Testis (tissue), 3 donors: ENCODE measurements around the gene HSPA9. TPM values are rescaled to one million over a fixed set of nuclear protein-coding genes. Genes with fewer than 3 reads are reported as not detected.
A peak's percentile ranks its signal among the peaks of the same experiment; 100 is the strongest.

ENCODE experiments used
- DNase-seq: peaks from one replicate; pipeline ENCODE4 v3.0.0-alpha.2; 2019
- H3K27ac ChIP-seq, 2 donors: fragments of 200-600 bp; sonication (generic); one replicate each; pipeline ENCODE4 v1.5.1; 2019
- H3K27me3 ChIP-seq: fragments of 200-600 bp; sonication (generic); one replicate; pipeline ENCODE4 v1.5.1; 2019
- H3K36me3 ChIP-seq: fragments of 200-600 bp; sonication (generic); one replicate; pipeline ENCODE4 v1.5.1; 2017; ENCODE audit warnings: low read depth; ENCODE audit errors: missing control alignments
- H3K4me1 ChIP-seq: fragments of 200-600 bp; sonication (generic); one replicate; pipeline ENCODE4 v1.5.1; 2019
- H3K4me3 ChIP-seq, 2 donors: fragments of 200-600 bp; sonication (generic); one replicate each; pipeline ENCODE4 v1.5.1; 2017 to 2019
- H3K9me3 ChIP-seq: fragments of 200-600 bp; sonication (generic); one replicate; pipeline ENCODE4 v1.5.1; 2017
- POLR2A ChIP-seq: fragments of 450-650 bp; IDR thresholded peaks from one replicate; pipeline ENCODE4 v1.6.1; 2017; ENCODE audit warnings: antibody characterized with exemption, mild to moderate bottlenecking, moderate library complexity
- WGBS, 2 donors: methylation state at CpG; one replicate each; pipeline ENCODE4 v1.1.5; 2018; 5-methylcytosine and 5-hydroxymethylcytosine counted together
- intact Hi-C: fragments of 100-400 bp; cut with DNase I; formaldehyde crosslinking; loops from one replicate; pipeline ENCODE4 v1.15.1; 2023; ENCODE audit warnings: low total_unique reads
- polyA plus RNA-seq: library from polyadenylated mRNA; stranded (reverse); fragments of 350-450 nt; fragmentation: Illumina TruSeq; extraction: RNeasy Lipid Tissue Mini Kit (QIAGEN cat#74804); gene quantifications from one replicate; pipeline ENCODE4 v1.2.3, GENCODE V29; 2014; ENCODE audit warnings: low read depth, low replicate concordance; ENCODE audit not compliant: insufficient read depth
- total RNA-seq, 2 donors: library from RNA; depleted of rRNA; stranded (reverse); fragments of >200 nt; gene quantifications; one replicate each; pipeline ENCODE4 v1.2.3, GENCODE V29; 2016
- TF ChIP-seq, protein P1 (sequence below), 3 experiments: fragments of 450-650 bp in 2 of 3; fragments of 200-600 bp in 1 of 3; sonication (generic) in 1 of 3; IDR thresholded peaks; one replicate each; pipeline ENCODE4 v1.5.1; 2016 to 2019; ENCODE audit warnings: antibody characterized with exemption in 3 of 3, mild to moderate bottlenecking in 2 of 3, moderate library complexity in 1 of 3

HSPA9 gene
- total and polyA plus RNA-seq, 3 donors from 2014 or later: 145 to 243 (median 205) TPM

DNA sequence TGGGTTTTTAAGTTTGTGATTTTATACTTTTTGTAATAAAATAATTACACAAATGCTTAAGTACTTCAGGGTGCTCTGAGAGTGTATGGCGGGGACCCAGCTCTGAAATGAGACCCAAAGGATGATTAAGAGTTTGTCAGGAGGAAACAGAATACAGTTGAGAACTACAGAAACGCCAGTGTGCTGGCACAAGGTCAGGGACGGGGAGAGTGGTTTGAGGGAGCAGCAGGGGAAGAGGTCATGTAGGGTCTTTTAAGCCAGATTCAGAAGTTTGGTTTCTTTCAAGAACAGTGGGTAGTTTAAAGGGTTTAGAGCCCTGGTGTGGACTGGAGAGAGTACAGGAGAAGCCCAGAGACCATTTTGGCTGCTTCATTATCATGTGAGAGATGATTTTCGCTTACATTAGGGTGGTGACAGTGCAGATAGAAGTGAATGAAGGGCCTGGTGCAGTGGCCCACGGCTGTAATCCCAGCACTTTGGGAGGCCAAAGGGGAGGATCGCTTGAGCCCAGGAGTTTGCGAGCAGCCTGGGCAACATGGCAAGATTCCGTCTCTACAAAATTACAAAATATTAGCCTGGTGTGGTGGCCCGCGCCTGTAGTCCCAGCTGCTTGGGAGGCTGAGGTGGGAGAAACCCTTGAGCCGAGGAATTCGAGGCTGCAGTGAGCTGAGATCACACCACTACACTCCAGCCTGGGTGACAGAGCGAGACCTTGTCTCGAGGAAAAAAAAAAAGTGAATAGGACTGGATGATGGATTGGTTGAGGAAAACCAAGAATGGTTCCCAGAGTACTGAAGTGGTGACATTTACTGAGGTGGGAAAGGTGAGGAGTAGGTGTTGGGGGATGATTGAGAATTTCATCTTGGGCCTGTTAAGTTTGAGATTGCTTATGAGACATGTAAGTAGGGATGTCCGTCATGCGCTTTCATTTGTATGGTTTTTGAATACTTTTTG lies 30.7 kb downstream of the HSPA9 start:
- intact Hi-C loops: no loop called here
- peak overlapping the region; percentile 97 to 98 for H3K27ac ChIP-seq
- peak overlapping the region; percentile 87 to 89 for H3K4me3 ChIP-seq
- 36 to 46% methylated on average over 16 of the region's 16 CpGs for WGBS, 2 donors
- no peaks in the 10 kb centered on the region for H3K9me3 ChIP-seq
- H3K36me3 ChIP-seq: no peaks in the 10 kb centered on the region
- H3K27me3 ChIP-seq: no peaks in the 10 kb centered on the region
- TF ChIP-seq POLR2A: no peak
- peaks cover 54% of the 10 kb centered on the region for H3K4me1 ChIP-seq
- peak; percentile 34 for DNase-seq

DNA sequence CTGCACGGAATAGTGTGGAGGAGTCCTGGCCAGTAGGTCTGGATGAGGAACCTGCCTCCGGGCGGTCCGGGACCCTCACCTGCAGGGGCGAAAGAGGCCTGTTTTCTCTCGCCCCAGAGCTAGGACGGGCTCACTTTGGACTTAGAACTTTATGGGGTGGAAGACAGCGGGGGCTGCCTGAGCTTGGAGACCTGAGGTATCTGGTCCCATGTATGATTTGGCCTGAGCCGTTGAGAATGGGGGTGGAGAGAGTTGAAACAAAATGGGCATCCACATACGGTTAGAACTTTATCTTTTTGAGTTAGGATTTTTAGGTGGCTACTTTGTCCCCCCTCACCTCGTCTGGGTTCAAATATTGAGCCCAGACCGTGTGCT lies 31.5 kb downstream of the HSPA9 start:
- H3K4me3 ChIP-seq: peak overlapping the region; percentile 87 to 89
- intact Hi-C loops: no loop called here
- no peaks in the 10 kb centered on the region for H3K27me3 ChIP-seq
- 0% methylated on average over 10 to 12 of the region's 12 CpGs for WGBS, 2 donors
- no peaks in the 10 kb centered on the region for H3K9me3 ChIP-seq
- DNase-seq: no peak
- H3K27ac ChIP-seq: peak overlapping the region; percentile 97 to 98
- TF ChIP-seq, protein P1, sequence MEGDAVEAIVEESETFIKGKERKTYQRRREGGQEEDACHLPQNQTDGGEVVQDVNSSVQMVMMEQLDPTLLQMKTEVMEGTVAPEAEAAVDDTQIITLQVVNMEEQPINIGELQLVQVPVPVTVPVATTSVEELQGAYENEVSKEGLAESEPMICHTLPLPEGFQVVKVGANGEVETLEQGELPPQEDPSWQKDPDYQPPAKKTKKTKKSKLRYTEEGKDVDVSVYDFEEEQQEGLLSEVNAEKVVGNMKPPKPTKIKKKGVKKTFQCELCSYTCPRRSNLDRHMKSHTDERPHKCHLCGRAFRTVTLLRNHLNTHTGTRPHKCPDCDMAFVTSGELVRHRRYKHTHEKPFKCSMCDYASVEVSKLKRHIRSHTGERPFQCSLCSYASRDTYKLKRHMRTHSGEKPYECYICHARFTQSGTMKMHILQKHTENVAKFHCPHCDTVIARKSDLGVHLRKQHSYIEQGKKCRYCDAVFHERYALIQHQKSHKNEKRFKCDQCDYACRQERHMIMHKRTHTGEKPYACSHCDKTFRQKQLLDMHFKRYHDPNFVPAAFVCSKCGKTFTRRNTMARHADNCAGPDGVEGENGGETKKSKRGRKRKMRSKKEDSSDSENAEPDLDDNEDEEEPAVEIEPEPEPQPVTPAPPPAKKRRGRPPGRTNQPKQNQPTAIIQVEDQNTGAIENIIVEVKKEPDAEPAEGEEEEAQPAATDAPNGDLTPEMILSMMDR (IDR thresholded peaks at IDR 0.05): no peak
- peaks cover 59% of the 10 kb centered on the region for H3K4me1 ChIP-seq
- H3K36me3 ChIP-seq: no peaks in the 10 kb centered on the region

DNA sequence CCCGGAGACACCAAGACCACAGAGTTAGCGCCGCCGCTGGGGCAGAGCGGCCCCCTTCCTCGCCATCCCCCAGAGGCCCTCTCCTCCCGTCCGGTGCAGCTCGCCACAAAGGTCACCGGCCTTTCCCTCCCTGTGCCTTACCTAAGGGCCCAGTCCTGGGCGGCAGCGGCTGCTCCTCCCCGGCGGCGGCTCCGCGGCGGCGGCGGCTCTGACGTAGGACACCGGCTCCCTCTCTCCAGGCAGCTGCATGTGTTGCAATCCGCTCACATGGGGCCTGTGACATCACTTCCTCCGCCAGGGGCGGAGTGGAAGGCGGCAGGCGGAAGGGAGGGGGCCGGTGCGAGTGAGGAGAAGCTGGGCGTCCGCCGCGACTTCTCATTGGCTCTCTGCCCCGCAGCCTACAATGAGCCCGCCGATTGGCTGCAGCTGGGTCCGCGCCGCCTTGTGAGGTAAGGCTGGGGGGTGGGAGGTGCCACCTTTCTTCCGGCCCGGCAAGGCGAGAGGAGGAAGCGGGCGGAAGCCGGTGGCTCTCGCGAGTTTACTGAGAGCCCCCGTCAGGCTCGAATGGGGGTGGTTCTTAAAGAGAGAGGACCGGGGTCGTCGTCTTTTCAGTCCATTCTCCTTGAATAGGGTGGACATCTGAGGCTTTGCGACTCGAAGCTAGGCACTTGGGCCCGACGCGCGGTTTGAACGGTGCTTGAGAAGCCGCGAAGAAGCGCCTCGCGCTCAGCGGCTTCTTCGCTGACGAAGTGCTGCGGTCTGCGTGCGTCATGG lies 32.1 kb downstream of the HSPA9 start, which contains the start of gene ETF1:
TSS of gene ETF1 (minus strand) at position 281 of the 774 bp plus-strand sequence. CDS start 318 bp downstream, outside the sequence.
- TF ChIP-seq, protein P1 (IDR thresholded peaks at IDR 0.05): peak in 2 of 3 experiments; percentile 15 to 34
- TF ChIP-seq POLR2A: peak; percentile 96
- Histone ChIP-seq H3K4me1 (peaks cover 54% of the 10 kb centered on the region), H3K4me3 (peak within 1 kb of the TSS; percentile 87 to 89), H3K27me3 (no peaks in the 10 kb centered on the region), H3K9me3 (no peaks in the 10 kb centered on the region), H3K27ac (peak within 1 kb of the TSS; percentile 97 to 98), H3K36me3 (no peaks in the 10 kb centered on the region)
- peak; percentile 100 for DNase-seq
- 0% methylated on average over 18 to 64 of the region's 70 CpGs for WGBS, 2 donors
- intact Hi-C loops: no loop called here

DNA sequence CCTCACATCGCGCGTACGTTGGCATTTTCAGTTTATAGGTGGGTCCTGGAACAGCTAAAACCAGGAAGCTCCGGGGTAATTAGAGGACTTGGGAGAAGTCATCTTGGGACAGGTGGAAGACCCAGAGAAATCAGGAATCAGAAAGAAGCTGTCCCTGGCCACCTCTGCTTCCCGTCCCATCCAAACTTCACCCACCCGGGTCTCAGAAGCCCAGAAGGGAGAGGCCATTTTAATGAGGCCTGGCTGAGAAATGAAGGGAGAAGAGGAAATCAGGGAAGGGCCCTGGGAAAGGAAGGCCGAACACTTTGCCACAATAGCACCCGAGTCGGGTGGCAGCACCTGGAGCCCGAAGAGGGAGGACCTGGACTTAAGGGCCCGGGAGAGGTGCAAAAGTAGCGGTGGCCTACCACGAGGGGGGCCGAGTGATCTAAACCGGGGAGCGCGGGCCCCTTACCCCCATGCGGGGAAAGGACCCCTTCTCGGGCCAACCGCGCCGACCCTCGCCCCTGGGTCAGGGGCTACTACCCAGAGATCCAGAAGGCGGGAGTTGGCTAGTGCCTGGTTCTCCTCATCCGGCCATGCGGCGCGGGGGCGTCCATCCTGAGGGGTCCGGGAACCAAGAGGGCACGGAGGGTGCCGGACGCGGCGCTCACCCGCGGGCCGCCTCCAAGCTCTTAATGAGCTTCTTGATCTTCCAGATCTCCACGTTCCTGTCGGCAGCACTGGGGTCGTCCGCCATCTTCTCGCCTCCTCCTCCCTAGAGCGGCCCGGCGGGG lies 32.8 kb downstream of the HSPA9 start:
- Histone ChIP-seq H3K4me1 (peaks cover 49% of the 10 kb centered on the region), H3K36me3 (no peaks in the 10 kb centered on the region), H3K4me3 (peak overlapping the region; percentile 84 to 89), H3K27ac (peak overlapping the region; percentile 93 to 95), H3K27me3 (no peaks in the 10 kb centered on the region), H3K9me3 (no peaks in the 10 kb centered on the region)
- TF ChIP-seq POLR2A: no peak
- TF ChIP-seq, protein P1 (IDR thresholded peaks at IDR 0.05): no peak
- intact Hi-C loops: no loop called here
- no peak for DNase-seq
- 0 to 1% methylated on average over 17 to 39 of the region's 47 CpGs for WGBS, 2 donors
